GM11168 (cell line): ENCODE data around the gene MYH4.

Source experiments
- in situ Hi-C: fragments of 300-500 bp; cut with MboI; formaldehyde crosslinking; loops from one replicate; pipeline ENCODE4 v1.12.0; 2022; ENCODE audit warnings: low sequenced_read_pairs; ENCODE audit not compliant: unreplicated experiment

Gene MYH4

GRCh38 chr17:10428781-10429180, 40.6 kb downstream of the MYH4 start:
- in situ Hi-C loops = no loop called here

GRCh38 chr17:10421900-10422542, 47.3 kb downstream of the MYH4 start, which contains the start of gene MYH8:
Gene MYH8, minus strand, starts transcription at chr17:10421950. Its CDS starts 1,723 bp downstream, at chr17:10420227.
- in situ Hi-C loops = no loop called here

GRCh38 chr17:10421211-10421610, 48.1 kb downstream of the MYH4 start:
- in situ Hi-C loops = no loop called here

- in situ Hi-C loops = no loop called here
These were observed 48.5 kb downstream of the MYH4 start for GRCh38 chr17:10420811-10421210.

GRCh38 chr17:10417431-10417830, 51.9 kb downstream of the MYH4 start:
- in situ Hi-C loops = no loop called here

GRCh38 chr17:10415161-10415560, 54.2 kb downstream of the MYH4 start:
- in situ Hi-C loops = no loop called here

- in situ Hi-C loops = no loop called here
These were observed 65.8 kb downstream of the MYH4 start for GRCh38 chr17:10403589-10403988.

GRCh38 chr17:10398352-10398751, 71.0 kb downstream of the MYH4 start:
- in situ Hi-C loops = no loop called here

GRCh38 chr17:10396524-10397163, 72.7 kb downstream of the MYH4 start:
- in situ Hi-C loops = no loop called here

GRCh38 chr17:10394201-10394887, 75.0 kb downstream of the MYH4 start:
- in situ Hi-C loops = no loop called here
